Ovary (tissue), 3 donors: Measurements from ENCODE around the gene HILPDA.

ENCODE experiments used
- CTCF ChIP-seq, 3 donors: fragments of 450-650 bp in 2 of 3; fragments of 200-600 bp in 1 of 3; IDR thresholded peaks; one replicate each; pipeline versions ENCODE4 v1.5.1 to v1.8.0; 2016 to 2022; ENCODE audit warnings: antibody characterized with exemption in 3 of 3, mild to moderate bottlenecking in 1 of 3
- EP300 ChIP-seq: sonication (generic); formaldehyde crosslinking; IDR thresholded peaks from one replicate; pipeline ENCODE4 v1.6.1; 2017; ENCODE audit warnings: antibody characterized with exemption
- POLR2A ChIP-seq: fragments of 450-650 bp; IDR thresholded peaks from one replicate; pipeline ENCODE4 v1.6.1; 2017; ENCODE audit warnings: antibody characterized with exemption, mild to moderate bottlenecking, moderate library complexity
- donor health status: DM: no; HTN: no; CAD: no.

GRCh38 chr7:128459394-128459878 is 3.8 kb downstream of the HILPDA start:
- peak; percentile 39 to 84 (median 63) for TF ChIP-seq CTCF (IDR thresholded peaks at IDR 0.05)
- TF ChIP-seq POLR2A, result no peak
- TF ChIP-seq EP300, result no peak
